Right kidney (tissue), 1 donor: ENCODE results near the gene PCDH7.

ENCODE experiments used
- DNase-seq: peaks from one replicate; pipeline ENCODE4 v3.0.0-alpha.2; 2016

PCDH7 gene

GRCh38 chr4:30776451-30776850 is 56.3 kb downstream of the PCDH7 start:
- DNase-seq = no peak

GRCh38 chr4:30776921-30777415 is 56.8 kb downstream of the PCDH7 start:
- no peak for DNase-seq
